Loucy (cell line): ENCODE measurements around the gene DSCAML1.
"Not testable (repeated sequence)": the region's sequence is repeated elsewhere in the genome, so short reads cannot be mapped to it uniquely, and the experiment has no call there.

Source experiments
- H2AFZ ChIP-seq: fragments of 200-600 bp; sonication (generic); 2 replicates; pipeline ENCODE4 v1.6.0; 2016; ENCODE audit warnings: antibody characterized with exemption, mild to moderate bottlenecking, low read length, moderate library complexity
- H3F3A ChIP-seq: fragments of 200-600 bp; 2 replicates; pipeline ENCODE4 v1.6.0; 2016; ENCODE audit warnings: antibody characterized with exemption, low read depth, mild to moderate bottlenecking
- H3K27me3 ChIP-seq: fragments of 200-600 bp; sonication (generic); 2 replicates; pipeline ENCODE4 v1.6.1; 2014; ENCODE audit warnings: low read length, mild to moderate bottlenecking; ENCODE audit not compliant: insufficient read depth, poor library complexity, severe bottlenecking
- H3K36me3 ChIP-seq: fragments of 200-600 bp; sonication (generic); 2 replicates; pipeline ENCODE4 v1.6.1; 2016; ENCODE audit warnings: low read length; ENCODE audit not compliant: insufficient read depth
- H3K4me1 ChIP-seq: fragments of 200-600 bp; sonication (generic); 2 replicates; pipeline ENCODE4 v1.5.1; 2014; ENCODE audit warnings: low read length, mild to moderate bottlenecking; ENCODE audit not compliant: insufficient read depth, poor library complexity, severe bottlenecking
- H3K4me2 ChIP-seq: fragments of 200-600 bp; sonication (generic); 2 replicates; pipeline ENCODE4 v1.6.0; 2014; ENCODE audit warnings: antibody characterized with exemption, low read length, low read depth, mild to moderate bottlenecking; ENCODE audit not compliant: poor library complexity, severe bottlenecking
- H3K4me3 ChIP-seq: fragments of 200-600 bp; sonication (generic); 2 replicates; pipeline ENCODE4 v1.5.1; 2014; ENCODE audit warnings: low read length, mild to moderate bottlenecking, mixed read lengths; ENCODE audit not compliant: poor library complexity, severe bottlenecking
- H3K79me2 ChIP-seq: fragments of 200-600 bp; sonication (generic); 2 replicates; pipeline ENCODE4 v1.6.1; 2014; ENCODE audit warnings: low read length; ENCODE audit not compliant: insufficient read depth
- H3K9ac ChIP-seq: fragments of 200-600 bp; sonication (generic); 2 replicates; pipeline ENCODE4 v1.6.0; 2014; ENCODE audit warnings: mild to moderate bottlenecking, low read depth, low read length, moderate library complexity; ENCODE audit not compliant: poor library complexity, severe bottlenecking
- H3K9me2 ChIP-seq: fragments of 200-600 bp; sonication (generic); replicated peaks from 2 replicates; pipeline ENCODE4 v1.6.1; 2016; ENCODE audit warnings: low read depth, low read length, mixed read lengths
- H3K9me3 ChIP-seq: fragments of 200-600 bp; sonication (generic); 2 replicates; pipeline ENCODE4 v1.6.1; 2014; ENCODE audit warnings: mild to moderate bottlenecking, antibody characterized with exemption, low read length, low read depth; ENCODE audit not compliant: insufficient read depth
- H4K20me1 ChIP-seq: fragments of 200-600 bp; sonication (generic); 2 replicates; pipeline ENCODE4 v1.6.0; 2014; ENCODE audit warnings: antibody characterized with exemption, low read length, mild to moderate bottlenecking; ENCODE audit not compliant: insufficient read depth, poor library complexity, severe bottlenecking
- EZH2phosphoT487 ChIP-seq: fragments of 200-600 bp; IDR thresholded peaks from 2 replicates; pipeline ENCODE4 v1.6.1; 2018; ENCODE audit warnings: antibody characterized with exemption, mild to moderate bottlenecking, moderate library complexity, borderline replicate concordance
- TF ChIP-seq, protein P1 (sequence below): fragments of 200-600 bp; sonication (generic); conservative IDR thresholded peaks from 2 replicates; pipeline ENCODE4 v1.5.1; 2014; ENCODE audit warnings: mild to moderate bottlenecking, antibody characterized with exemption, low read length

DSCAML1 gene

DNA sequence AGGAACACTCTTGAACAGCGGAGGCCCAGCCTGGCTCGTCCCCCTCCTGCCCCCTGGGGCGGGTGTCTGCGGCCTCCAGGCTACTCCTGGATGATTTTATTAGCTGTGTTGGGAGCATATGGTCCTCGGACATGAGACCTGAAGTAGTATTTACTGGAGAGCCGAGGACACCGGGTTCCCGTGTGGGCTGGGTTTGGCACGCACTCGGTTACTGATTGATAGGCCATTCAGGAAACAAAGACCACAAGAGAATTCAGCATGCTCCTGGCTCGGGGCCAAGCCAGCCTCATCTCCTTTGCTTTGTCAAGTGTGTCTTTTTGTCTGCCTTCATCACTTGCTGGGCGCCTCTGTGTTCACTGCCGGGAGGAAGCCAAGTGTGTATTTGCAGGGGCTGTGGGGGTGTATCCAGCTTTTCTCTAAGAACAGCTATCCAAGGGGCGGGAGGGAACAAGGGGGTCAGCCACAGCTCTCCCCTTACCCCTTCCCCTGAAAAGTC lies 17.8 kb upstream of the DSCAML1 start:
- Histone ChIP-seq H3K27me3 (no peaks in the 10 kb centered on the region), H3K9me2 (no peaks in the 10 kb centered on the region), H3K4me2 (peak overlapping the region; percentile 76), H3K4me3 (peak overlapping the region; percentile 52), H3K9ac (peak overlapping the region; percentile 63), H2AFZ (peak overlapping the region; percentile 1; the same call in 1 of the 2 replicates), H3F3A (no peaks in the 10 kb centered on the region), H3K9me3 (no peaks in the 10 kb centered on the region), H4K20me1 (no peaks in the 10 kb centered on the region), H3K79me2 (no peaks in the 10 kb centered on the region), H3K36me3 (no peaks in the 10 kb centered on the region), H3K4me1 (peaks cover 45% of the 10 kb centered on the region)
- TF ChIP-seq, protein P1, sequence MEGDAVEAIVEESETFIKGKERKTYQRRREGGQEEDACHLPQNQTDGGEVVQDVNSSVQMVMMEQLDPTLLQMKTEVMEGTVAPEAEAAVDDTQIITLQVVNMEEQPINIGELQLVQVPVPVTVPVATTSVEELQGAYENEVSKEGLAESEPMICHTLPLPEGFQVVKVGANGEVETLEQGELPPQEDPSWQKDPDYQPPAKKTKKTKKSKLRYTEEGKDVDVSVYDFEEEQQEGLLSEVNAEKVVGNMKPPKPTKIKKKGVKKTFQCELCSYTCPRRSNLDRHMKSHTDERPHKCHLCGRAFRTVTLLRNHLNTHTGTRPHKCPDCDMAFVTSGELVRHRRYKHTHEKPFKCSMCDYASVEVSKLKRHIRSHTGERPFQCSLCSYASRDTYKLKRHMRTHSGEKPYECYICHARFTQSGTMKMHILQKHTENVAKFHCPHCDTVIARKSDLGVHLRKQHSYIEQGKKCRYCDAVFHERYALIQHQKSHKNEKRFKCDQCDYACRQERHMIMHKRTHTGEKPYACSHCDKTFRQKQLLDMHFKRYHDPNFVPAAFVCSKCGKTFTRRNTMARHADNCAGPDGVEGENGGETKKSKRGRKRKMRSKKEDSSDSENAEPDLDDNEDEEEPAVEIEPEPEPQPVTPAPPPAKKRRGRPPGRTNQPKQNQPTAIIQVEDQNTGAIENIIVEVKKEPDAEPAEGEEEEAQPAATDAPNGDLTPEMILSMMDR, result no peak
- no peak for TF ChIP-seq EZH2phosphoT487

- Histone ChIP-seq H3K27me3 (no peaks in the 10 kb centered on the region), H2AFZ (0 out of 2 replicates have a peak overlapping the region, but pooled peaks have one; percentile 1), H3K9me2 (no peaks in the 10 kb centered on the region), H4K20me1 (no peaks in the 10 kb centered on the region), H3K79me2 (no peaks in the 10 kb centered on the region), H3F3A (no peaks in the 10 kb centered on the region), H3K4me1 (peaks cover 45% of the 10 kb centered on the region), H3K36me3 (no peaks in the 10 kb centered on the region), H3K4me3 (peak overlapping the region; percentile 52), H3K9me3 (no peaks in the 10 kb centered on the region), H3K4me2 (peak overlapping the region; percentile 76), H3K9ac (peak overlapping the region; percentile 63)
- TF ChIP-seq EZH2phosphoT487, result no peak
- TF ChIP-seq, protein P1, result no peak
Observed at GRCh38 chr11:117814204-117814765, 17.3 kb upstream of the DSCAML1 start.

GRCh38 chr11:117810056-117810451 lies 13.0 kb upstream of the DSCAML1 start:
- H3K9ac ChIP-seq, H2AFZ ChIP-seq, H3K27me3 ChIP-seq, H3K9me2 ChIP-seq, H3F3A ChIP-seq, H3K36me3 ChIP-seq, H3K4me1 ChIP-seq, H3K9me3 ChIP-seq, H3K4me2 ChIP-seq, H4K20me1 ChIP-seq, H3K79me2 ChIP-seq, H3K4me3 ChIP-seq: not testable (repeated sequence)
